IPS DF 19.7 (cell line): ENCODE measurements around the gene PKIG.
"Not testable (repeated sequence)": the region's sequence is repeated elsewhere in the genome, so short reads cannot be mapped to it uniquely, and the experiment has no call there.

Source experiments
- DNase-seq: peaks from one replicate; pipeline ENCODE4 v3.0.0-alpha.2; 2013; ENCODE audit warnings: low read depth, low spot score

The PKIG gene

DNA sequence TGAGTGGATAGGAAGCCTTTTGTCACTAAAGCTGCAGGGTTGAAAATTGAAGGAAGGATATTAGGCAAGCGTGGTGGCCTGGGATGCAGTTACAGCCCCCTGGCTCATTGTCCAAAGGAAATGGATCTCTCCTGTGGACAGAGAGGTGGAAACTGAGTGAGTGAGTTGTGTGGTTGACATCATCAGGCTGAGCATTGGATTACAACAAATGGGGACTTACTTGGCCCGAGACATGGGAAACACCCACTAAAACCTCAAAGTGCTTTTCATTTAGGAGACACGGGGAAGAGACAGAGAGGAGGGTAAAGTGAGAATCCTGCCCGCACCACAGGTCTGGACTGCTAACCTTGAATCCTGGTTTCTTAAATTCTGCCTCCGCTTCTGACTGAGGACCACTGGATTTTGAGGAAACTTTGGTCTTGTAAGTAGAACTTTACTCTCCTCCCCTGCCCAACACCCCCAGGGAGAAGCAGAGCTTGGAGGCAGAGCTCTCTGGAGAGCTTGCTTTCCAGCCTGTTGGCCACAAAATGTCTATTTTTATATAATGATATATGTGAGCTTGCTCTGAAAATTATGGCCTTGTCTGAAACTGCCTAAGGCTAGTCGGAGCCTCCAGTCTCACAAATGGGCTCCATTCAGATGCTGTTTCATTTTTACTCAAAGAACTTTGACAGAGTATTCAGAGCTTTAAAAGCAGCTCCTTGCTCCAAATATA is at the start of gene PKIG:
Gene PKIG, plus strand, starts transcription at position 269 of the 715 bp plus-strand sequence. CDS start 31,978 bp downstream, outside the sequence.
- DNase-seq = no peak

DNA sequence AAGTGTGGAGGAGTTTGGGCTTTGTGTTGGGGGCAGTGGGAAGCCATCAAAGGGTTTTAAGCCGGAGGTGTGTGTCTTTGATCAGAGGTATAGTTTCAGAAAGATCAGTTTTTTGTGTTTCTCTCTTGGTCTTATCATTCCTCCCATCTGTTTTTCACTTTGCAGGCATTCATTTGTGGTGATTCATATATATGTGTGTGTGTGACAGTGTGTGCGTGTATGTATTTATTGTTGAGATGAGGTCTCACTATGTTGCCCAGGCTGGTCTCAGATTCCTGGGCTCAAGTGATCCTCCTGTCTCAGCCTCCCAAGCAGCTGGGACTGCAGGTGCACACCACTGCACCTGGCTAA is 49.4 kb upstream of the PKIG start:
- no peak for DNase-seq

DNA sequence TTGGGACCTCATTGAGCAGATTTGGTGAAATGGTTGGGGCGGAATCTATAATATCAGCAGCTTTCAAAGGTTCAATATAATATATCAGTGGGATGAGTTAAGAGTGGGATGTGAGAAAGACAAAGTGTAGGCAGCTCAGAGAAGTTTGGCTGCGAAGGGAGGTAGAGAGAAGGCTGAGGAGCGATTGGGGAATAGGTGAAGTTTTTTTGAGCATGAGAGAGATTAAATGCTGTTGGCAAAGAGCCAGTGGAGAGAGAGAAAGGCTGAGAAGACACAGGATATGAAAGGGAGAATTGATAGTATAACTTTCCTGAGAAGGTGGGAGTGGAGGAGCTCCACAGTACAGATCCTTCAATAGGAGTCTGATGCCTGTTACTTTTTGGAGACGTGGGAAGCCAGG is 48.5 kb upstream of the PKIG start:
- DNase-seq = no peak

DNA sequence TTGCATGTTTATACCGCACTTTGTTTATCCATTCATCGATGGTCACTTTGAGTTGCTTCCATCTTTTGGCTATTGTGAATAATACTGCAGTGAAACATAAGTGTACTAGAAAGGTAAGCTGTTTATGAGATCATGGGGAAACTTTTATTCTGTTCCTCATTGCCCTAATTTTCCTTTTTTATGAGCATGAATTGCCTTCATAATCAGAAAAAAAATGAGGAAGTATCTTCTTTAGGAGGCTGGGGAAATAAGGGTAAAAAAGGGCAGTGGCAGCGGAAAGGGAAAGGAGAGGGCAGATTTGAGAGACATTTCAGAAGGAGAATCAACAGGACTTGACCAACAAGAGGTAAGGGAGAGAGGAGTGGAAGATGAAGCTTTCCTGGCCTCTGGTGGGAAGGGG is 46.2 kb upstream of the PKIG start:
- DNase-seq = no peak

DNA sequence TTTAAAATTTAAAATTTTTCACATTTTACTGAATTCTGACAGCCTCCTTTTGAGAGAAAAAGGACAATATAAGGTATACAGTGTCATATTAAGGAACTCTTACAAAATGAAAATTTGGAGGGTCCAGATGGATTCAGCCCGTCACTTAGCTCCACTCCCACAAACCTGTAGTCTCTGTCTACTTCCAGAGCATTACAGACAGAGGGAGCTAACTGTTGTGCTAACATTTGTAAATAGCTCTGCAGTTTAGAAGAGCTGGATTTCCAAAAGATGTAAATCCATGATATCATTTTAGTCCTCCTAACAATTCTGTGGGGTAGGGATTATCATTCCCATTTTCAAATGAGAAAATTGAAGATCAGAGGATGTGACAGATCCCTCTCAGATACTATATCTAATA is 44.4 kb upstream of the PKIG start:
- DNase-seq = no peak

DNA sequence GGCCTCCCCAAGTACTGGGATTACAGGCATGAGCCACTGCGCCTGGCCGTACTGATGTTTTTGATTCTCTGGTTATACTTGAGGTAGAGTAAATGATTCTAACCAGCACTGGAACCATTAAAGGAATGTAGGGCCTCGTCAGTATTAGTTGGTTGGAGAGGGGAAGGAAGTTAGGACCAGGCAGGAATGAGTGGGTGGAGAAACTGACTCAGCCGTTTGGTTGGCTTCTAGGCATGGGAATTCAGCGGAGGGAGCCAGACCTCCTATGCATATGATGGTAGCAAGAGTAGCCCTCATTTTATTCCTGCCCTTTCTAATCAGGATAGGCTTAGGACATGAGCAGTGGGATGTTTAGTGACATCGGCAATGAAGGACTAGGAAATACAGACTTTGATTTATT is 41.5 kb upstream of the PKIG start:
- DNase-seq = peak; percentile 25

DNA sequence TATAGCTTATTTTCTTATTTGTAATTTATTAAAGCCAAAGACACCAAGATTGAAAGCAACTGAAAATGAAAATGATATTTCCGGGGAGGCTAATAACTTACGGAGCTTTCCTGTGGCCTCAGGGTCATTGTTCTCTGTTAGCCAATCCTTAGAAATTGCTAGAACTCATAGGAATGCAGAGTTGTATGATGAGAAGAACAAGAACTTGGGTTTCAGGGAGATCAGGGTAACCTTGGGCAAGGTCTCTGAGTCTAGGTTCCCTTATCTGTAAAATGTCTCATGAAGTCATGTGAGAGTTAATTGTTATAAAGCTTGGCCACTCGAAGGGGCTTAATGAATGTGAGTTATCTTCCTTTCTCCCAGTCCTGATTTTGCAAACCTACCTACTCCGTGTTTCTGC is 40.4 kb upstream of the PKIG start:
- DNase-seq = no peak

DNA sequence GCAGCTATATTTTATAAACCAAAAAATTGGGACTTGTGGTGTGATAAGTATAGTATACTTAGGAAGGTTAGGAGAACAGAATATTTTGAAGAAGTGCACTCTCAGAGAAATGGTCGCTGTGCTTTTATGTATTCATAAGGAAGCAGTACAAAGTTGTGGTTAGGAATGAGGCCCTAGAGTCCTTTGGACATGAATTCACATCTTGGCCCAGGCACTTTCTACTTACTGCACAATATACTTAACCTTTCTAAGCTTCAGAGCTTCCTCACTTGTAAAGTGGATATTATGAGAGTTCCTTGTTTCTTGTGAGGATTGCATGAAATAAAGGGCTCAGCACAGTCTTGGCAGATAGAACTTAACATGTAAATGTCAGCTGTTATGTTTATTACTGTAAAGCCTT is 39.5 kb upstream of the PKIG start:
- DNase-seq = no peak

DNA sequence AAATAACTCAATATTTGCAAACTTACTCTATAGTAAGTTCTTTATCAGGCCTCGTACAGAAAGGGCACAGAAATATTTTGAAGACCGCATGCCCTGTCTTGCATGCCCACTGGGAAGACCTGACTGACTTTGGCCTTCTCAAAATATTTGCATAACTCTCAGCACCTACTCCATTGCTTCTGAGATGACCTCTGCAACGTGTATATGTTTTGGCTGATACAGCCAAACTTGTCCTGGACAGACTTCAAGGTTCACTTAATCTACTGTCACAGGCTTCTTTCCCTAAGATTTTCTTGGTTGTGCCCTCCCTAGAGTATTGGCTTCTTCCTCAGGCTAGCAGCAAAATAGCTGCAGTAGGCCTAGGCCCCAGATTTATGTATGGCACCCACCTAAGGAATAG is 39.0 kb upstream of the PKIG start:
- DNase-seq = no peak

DNA sequence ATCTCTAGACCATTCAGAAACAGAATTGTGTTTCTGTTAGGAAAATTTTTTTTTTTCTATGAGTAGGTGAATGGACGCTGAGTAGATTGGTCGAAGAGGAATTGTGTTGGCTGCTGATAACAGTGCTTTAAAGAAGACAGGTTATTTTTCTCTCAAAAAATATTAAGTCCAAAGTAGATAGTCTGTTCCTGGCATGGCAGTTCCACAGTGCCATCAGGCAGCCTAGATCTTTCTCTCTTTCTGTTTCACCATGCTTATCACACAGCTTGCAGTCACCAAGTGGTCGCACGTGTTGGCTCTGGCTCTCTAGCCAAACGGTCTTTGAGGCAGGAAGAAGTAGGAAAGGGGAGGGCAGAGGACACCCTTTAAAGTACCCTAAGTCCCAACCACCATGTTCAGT is 38.1 kb upstream of the PKIG start:
- DNase-seq = no peak

DNA sequence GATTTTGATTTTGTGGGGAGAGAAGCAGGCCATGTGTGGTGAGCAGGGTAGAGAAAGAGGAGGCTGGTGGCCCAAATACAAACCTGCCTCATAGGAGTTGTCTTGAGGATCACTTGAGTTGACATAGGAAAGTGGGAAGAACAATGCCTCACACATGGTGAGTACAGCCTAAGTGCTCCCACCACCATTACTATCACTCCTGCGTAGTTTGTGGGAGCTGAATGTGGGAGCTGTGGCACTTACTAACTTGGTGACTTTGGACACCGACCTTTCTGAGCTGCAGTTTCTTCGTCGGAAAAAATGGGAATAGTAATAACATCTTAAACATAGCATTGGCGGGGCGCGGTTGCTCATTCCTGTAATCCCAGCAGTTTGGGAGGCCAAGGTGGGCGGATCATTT is 35.0 kb upstream of the PKIG start:
- no peak for DNase-seq

DNA sequence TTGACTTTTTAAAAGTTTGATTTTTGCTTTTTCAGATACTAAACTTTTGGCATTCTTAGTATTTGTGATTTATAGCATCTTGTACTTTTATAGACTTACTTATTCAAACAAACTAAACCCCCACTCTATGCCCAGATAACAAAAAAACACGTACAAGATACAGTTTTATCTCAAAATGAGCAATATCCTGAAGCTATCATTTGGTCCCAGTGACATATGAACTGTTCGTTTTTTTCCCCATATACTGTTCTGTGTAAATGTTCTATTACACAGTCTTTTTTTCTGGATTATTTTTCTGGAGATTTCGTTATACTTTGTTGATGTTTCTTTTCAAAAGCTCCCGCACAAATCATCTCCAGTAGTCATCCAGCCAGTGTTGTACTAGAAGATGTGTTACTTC is 33.3 kb upstream of the PKIG start:
- DNase-seq = no peak

DNA sequence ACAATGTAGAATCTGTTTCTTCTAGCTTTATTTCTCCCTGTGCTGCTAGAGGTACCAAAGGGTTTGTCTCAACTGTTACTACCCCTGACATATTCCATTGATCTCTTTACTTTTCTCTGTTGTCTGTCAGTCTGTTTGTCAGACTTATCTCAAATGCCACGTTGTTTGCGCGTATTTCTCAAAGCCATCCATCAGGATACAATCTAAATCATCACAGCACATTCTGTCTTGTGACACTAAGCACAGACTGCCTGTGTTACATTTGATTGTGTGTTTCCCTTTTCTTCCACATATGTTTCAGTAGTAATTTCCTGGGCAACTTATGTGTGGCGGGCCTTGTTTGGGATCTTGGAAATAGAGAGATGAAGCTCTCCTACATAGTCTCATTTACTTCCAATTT is 30.3 kb upstream of the PKIG start:
- no peak for DNase-seq

DNA sequence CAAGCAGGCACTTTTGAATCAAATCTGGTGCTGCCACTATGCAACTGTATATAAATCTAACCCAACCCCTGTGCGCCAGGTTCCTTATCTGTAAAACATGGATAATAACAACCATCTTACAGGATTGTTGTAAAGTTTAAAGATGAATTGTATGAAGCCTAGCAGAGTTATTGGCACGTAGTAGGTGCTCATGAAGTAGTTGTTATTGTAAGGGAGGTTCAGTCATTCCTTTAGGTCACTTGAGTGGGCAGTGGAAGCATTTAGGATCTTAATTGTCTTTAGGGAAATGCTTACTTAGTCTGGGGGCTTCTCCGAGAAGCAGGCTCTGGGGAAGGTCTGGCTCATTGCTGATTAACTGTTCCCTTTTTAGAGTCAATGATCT is 29.8 kb upstream of the PKIG start:
- no peak for DNase-seq

DNA sequence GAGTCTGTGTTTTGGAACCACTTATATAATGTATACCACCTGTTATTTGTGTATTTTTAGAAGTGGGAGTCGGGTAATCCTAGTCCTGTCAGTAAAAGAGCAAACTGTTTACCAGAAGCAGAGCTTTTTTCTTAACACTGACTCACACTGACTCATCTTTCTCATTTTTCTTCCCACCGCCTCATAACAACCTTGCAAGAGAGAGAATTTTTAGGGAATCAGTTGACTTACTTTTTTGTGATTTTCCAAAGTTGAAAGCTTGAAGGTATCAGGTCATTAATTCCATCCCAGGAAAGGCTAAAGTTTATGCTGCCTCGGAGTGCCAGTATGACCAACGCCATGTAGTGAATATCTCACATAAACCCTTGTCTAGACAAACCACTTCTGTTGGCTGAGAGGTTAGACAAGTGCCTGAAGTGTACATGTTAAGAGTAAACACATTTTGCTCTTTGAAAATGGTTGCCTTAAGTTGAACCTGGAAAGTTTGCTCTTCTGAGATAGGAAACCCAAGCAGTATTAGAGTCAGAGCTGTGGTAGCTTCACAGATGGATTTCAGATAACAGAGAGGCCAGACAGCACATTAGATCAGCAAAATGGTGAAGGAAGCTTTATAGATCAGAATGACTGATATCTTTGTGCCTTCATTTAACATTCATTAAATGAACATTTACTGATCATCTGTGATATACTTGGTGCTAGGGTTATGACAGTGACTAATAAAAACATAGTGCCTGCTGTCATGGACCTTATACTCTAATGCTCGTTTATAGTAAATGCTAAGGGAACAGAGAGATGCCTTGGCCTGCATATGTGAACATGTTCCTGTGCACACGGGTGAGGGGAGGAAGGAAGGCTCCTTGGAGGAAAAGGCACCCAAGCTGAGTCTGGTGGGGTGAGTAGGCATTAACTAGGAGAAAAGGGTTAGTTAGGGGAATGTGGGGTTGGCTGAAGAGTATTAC is 29.1 kb upstream of the PKIG start:
- DNase-seq = no peak

DNA sequence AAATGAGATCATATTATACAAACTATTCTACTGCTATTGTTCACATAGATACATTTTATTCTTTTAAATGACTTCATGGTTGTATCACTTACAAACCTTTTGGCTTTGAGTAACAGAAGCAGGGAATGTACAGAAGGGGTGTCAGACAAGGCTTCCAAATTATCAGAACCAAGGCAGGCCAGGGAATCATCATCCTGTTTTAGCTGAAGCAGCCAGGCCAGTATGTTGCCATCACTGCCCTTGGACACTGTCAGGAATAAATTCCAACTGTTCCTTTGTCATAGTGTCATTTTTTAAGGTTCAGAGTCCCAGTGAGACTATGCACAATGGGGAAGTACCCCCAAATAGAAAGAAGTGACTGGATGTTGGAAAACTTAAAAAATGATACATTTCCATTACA is 23.1 kb upstream of the PKIG start:
- no peak for DNase-seq

DNA sequence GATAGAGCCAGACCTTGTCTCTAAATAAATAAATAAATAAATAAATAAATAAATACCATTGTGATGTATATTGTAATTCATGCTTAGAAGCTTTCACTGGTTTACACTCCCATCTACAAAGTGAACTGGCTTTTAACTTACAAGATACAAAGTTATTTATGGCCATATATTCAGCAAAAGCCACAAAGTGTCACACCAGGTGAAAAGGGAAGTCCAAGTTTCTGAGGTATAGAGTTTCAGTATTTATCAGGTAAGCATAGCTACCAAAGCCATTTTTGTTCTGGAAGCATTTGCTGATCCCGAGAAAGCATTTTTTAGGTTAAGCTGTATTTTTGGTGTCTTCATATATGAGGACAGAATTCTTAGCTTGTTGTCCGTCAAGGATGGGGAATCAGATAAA is 22.1 kb upstream of the PKIG start:
- no peak for DNase-seq

DNA sequence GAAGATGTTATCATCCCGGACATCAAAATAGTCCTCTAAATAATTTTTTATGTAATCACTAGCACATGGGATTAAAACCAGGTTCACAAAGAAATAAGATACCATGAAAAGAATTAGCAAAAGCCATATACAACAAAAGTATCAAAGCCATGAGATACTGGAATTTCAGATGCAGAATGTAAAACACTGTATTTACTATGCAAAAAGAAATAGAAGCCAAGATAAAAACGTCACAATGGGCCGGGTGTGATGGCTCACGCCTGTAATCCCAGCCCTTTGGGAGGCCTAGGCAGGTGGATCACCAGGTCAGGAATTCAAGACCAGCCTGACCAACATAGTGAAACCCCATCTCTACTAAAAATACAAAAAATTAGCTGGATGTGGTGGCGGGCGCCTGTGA is 21.6 kb upstream of the PKIG start:
- DNase-seq = not testable (repeated sequence)

DNA sequence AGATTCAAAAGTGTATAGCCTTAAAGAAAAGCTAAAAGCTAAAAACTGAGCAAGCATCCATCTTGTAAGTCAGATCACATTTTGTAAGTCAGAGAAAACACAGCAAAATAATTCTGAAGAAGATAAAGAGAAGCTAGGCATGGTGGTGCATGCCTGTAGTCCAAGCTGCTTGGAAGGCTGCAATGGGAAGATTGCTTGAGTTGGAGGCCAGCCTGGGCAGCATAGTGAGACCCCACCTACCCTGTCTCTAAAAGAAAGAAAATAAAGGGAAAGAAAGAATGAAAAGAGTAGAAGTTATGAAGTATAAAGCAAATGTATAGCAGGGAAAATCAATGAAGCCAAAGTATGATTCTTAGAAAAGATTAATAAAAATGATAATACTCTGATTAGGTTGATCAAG is 20.5 kb upstream of the PKIG start:
- no peak for DNase-seq

DNA sequence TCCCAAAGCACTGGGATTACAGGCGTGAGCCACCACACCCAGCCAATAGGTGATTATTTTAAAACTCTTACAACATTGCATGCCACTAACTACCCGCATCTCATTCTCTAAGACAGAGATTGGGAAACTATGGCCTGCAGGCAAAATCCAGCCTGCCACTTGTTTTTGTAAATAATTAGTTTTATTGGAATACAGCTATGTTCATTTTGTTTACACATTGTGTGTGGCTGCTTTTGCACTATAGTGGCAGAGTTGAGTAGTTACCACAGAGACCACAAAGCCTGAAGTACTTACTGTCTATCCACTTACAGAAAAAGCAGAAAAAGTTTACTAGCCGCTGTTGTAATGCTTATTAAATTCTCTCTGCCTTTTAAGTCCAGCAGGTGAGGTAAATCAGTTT is 16.4 kb upstream of the PKIG start:
- no peak for DNase-seq

DNA sequence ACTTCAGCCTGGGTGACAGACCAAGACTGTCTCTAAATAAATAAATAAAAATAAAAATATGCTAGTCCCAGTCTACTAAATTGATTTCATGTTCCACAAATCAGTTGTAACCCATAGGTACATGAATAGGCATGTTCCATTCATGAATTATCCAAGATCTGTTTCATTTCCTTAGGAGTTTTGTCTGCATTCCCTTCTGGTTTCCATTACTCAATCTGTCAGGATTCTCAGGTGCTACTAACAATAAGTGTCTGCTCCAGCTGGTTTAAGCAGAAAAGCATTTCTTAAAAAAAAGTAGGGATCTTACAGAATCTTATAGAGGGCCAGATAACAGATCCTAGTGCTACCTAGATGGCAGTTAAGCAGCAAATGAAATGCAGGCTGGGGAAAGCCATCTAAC is 15.6 kb upstream of the PKIG start:
- no peak for DNase-seq

DNA sequence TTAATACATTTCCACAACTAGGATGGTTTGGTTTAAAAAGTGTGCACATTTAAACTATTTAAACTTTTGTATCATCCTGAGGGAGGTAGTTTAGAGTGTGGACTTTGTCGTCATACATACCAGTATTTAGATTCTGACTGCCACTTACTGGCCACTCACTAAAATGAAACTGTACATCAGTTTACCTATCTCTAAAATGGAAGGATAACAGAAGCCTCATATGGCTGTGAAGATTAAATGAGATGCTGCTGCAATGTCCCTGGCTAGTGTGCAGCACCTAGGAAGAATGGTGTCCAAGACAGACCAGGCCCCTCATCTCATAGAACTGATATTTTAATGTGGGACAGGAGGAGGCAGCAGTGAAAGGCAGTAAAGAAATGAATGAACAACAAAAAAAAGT is 12.0 kb upstream of the PKIG start:
- no peak for DNase-seq

DNA sequence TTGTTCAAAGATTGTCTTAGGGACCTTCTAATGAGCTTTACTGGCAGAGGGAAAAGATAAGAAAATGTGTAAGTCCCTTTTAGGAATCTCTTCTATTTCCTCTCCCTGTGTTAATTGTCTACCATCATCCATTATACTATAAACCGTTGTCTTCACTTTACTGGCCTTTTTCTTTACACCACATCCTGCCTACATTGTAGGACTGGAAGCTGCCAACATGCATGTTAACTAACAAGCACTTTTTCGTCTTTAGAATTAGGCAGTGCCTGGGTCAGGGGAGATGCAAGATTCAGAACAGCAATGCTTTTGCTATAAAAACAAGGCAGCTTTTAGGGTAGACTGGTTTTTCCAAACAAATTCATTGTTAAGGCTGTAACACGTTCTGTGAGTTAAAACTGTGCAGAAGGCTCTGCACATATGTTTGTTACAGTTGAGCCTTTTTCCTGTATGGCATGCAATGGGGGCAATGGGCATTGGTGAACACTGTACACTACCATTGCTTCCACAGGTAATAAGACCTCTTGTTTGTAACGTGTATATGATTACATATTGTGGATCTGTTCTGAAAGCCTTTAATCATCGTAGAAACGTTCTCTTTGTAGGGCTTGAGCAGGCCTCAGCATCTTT is 10.9 kb upstream of the PKIG start:
- no peak for DNase-seq
